GM19023 (cell line): Measurements from ENCODE around the gene FZD10.

Experiments
- ATAC-seq: cut with Tn5 transposase; IDR thresholded peaks from one replicate; pipeline ENCODE4 v1.9.1; 2021; ENCODE audit warnings: mild to moderate bottlenecking, moderate library complexity; ENCODE audit not compliant: unreplicated experiment

Gene FZD10

GRCh38 chr12:130177635-130178242, 15.5 kb downstream of the FZD10 start:
- ATAC-seq, result no peak

- no peak for ATAC-seq
These were observed 16.0 kb downstream of the FZD10 start for GRCh38 chr12:130178282-130178681.

- no peak for ATAC-seq
These were observed 16.9 kb downstream of the FZD10 start for GRCh38 chr12:130179191-130179590.

- ATAC-seq, result no peak
These were observed 17.4 kb downstream of the FZD10 start for GRCh38 chr12:130179621-130180020.

GRCh38 chr12:130181211-130181610, 18.9 kb downstream of the FZD10 start:
- no peak for ATAC-seq

- no peak for ATAC-seq
These were observed 21.5 kb downstream of the FZD10 start for GRCh38 chr12:130183585-130184370.

GRCh38 chr12:130184404-130185090, 22.3 kb downstream of the FZD10 start:
- ATAC-seq, result no peak

GRCh38 chr12:130185455-130186391, 23.5 kb downstream of the FZD10 start:
- no peak for ATAC-seq

- ATAC-seq, result no peak
These were observed 24.5 kb downstream of the FZD10 start for GRCh38 chr12:130186651-130187268.

GRCh38 chr12:130192642-130193345, 30.5 kb downstream of the FZD10 start:
- ATAC-seq, result no peak

- no peak for ATAC-seq
These were observed 31.9 kb downstream of the FZD10 start for GRCh38 chr12:130194154-130194553.

GRCh38 chr12:130195369-130195768, 33.1 kb downstream of the FZD10 start:
- ATAC-seq, result no peak

- ATAC-seq, result no peak
These were observed 33.5 kb downstream of the FZD10 start for GRCh38 chr12:130195776-130196175.

GRCh38 chr12:130196827-130197226, 34.6 kb downstream of the FZD10 start:
- no peak for ATAC-seq

- no peak for ATAC-seq
These were observed 35.9 kb downstream of the FZD10 start for GRCh38 chr12:130198026-130198662.

- no peak for ATAC-seq
These were observed 36.4 kb downstream of the FZD10 start for GRCh38 chr12:130198663-130199060.

GRCh38 chr12:130199581-130200390, 37.5 kb downstream of the FZD10 start:
- no peak for ATAC-seq

- ATAC-seq, result no peak
These were observed 38.2 kb downstream of the FZD10 start for GRCh38 chr12:130200445-130200844.
